Measurements from ENCODE around the gene BASP1. TPM values are rescaled to one million over a fixed set of nuclear protein-coding genes. Genes with fewer than 3 reads are reported as not detected.

Gene BASP1
- total RNA-seq, 3 donors from 2014 or later: 19.9 to 50.1 (median 34.9) TPM

GRCh38 chr5:17186256-17186655 lies 31.2 kb upstream of the BASP1 start:
- no peak overlapping the region for H3K4me3 ChIP-seq
- H3K36me3 ChIP-seq: no peaks in the 10 kb centered on the region
- peak overlapping the region; percentile 55 to 83 for H3K27ac ChIP-seq
- H3K27me3 ChIP-seq: no peaks in the 10 kb centered on the region
- H3K4me1 ChIP-seq: peaks cover 0 to 7% of the 10 kb centered on the region in 2 donors
- H3K9me3 ChIP-seq: no peaks in the 10 kb centered on the region
- TF ChIP-seq, protein P1, sequence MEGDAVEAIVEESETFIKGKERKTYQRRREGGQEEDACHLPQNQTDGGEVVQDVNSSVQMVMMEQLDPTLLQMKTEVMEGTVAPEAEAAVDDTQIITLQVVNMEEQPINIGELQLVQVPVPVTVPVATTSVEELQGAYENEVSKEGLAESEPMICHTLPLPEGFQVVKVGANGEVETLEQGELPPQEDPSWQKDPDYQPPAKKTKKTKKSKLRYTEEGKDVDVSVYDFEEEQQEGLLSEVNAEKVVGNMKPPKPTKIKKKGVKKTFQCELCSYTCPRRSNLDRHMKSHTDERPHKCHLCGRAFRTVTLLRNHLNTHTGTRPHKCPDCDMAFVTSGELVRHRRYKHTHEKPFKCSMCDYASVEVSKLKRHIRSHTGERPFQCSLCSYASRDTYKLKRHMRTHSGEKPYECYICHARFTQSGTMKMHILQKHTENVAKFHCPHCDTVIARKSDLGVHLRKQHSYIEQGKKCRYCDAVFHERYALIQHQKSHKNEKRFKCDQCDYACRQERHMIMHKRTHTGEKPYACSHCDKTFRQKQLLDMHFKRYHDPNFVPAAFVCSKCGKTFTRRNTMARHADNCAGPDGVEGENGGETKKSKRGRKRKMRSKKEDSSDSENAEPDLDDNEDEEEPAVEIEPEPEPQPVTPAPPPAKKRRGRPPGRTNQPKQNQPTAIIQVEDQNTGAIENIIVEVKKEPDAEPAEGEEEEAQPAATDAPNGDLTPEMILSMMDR (IDR thresholded peaks at IDR 0.05): no peak
- TF ChIP-seq POLR2AphosphoS5 (IDR thresholded peaks at IDR 0.05) (no peak), POLR2A (IDR thresholded peaks at IDR 0.05) (no peak)
- DNase-seq (ENCODE audit: low spot score in 2 of 2): no peak
- intact Hi-C loops (cut with DNase I; ENCODE audit: low total_unique reads): loop anchor here (5.0 kb wide), 1 partner anchor 379 kb away; no protein-coding TSS in a partner anchor

DNA sequence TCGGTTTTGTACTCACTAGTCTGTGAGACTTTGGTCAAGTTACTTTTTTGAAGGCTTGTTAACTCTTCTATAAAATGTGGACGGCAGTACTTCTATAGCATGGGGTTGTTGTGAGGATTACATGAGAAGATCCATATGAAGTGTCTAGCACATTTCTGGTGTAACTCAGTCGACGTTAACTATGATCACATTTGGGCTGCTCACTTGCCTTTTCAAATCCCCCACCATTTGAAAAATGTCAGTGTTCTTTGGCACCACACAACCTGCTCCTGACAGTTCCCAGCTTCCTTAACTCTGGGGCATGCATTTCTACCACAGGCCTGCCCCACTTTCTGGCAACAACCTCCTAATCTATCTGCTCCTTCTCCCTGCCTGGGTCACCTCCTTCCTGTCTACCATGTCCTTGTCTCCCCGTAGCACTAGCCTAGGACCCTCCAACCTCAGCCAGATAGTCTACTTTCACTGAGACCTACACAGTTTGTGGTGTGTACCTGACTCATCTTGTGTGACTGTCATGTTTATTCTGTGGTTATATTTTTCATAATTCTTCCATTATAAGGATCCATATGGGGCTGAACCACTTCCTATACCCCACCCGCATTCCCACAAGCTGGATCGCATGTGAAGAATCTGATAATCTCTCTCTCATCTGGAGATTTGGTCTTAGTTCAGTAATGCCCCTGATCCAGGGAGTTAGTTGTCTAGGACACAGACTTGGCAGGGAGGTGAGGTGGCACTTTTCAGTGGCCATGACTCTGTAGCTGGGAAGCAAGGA lies 30.2 kb upstream of the BASP1 start:
- H3K4me1 ChIP-seq: peaks cover 0 to 7% of the 10 kb centered on the region in 2 donors
- TF ChIP-seq POLR2AphosphoS5 (IDR thresholded peaks at IDR 0.05) (no peak), POLR2A (IDR thresholded peaks at IDR 0.05) (no peak)
- TF ChIP-seq, protein P1 (IDR thresholded peaks at IDR 0.05): no peak
- no peaks in the 10 kb centered on the region for H3K36me3 ChIP-seq
- DNase-seq (ENCODE audit: low spot score in 2 of 2): no peak
- H3K27ac ChIP-seq: no peak overlapping the region
- intact Hi-C loops (cut with DNase I; ENCODE audit: low total_unique reads): loop anchor here (5.0 kb wide), 1 partner anchor 380 kb away; no protein-coding TSS in a partner anchor
- no peak overlapping the region for H3K4me3 ChIP-seq
- no peaks in the 10 kb centered on the region for H3K9me3 ChIP-seq
- no peaks in the 10 kb centered on the region for H3K27me3 ChIP-seq

- H3K36me3 ChIP-seq: no peaks in the 10 kb centered on the region
- intact Hi-C loops (cut with DNase I; ENCODE audit: low total_unique reads): loop anchor here (5.0 kb wide), 1 partner anchor 380 kb away; no protein-coding TSS in a partner anchor
Measured at GRCh38 chr5:17187786-17188170, 29.7 kb upstream of the BASP1 start.

DNA sequence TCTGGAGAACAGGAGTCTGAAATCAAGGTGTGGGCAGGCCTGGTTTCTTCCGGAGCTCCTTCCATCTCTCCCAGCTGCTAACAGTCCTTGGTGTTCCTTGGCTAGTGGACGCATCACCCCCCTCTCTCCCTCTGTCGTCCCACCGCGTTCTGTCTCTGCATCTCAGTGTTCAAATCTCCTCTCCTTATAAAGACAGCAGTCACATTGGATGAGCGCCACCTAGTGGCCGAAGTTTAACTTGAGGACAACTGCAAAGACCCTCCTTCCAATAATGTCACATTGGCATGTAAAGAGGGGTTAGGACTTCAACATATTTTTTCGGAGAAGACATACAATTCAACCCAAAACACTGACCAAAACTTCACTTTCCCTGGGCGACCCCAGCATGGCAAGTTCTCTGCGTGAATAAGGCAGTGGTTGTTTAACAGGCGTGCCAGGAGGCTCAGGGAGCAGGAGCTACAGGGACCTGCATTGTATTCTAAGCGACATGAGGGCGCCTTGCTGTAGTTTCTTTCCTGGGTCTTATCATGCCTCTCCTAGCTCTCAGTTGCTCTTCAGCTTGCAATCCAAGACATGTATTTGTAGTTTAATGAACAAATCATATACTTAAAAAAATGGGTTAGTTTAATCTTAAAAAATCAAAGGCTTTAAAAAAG lies 27.9 kb upstream of the BASP1 start:
- intact Hi-C loops (cut with DNase I; ENCODE audit: low total_unique reads): loop anchor here (5.0 kb wide), 1 partner anchor 382 kb away; no protein-coding TSS in a partner anchor
- Histone ChIP-seq H3K4me1 (peaks cover 0 to 7% of the 10 kb centered on the region in 2 donors), H3K27ac (peak overlapping the region in 1 of 2 donors; percentile 19), H3K27me3 (no peaks in the 10 kb centered on the region), H3K36me3 (no peaks in the 10 kb centered on the region), H3K4me3 (no peak overlapping the region), H3K9me3 (no peaks in the 10 kb centered on the region)
- DNase-seq (ENCODE audit: low spot score in 2 of 2): peak; percentile 50 to 77
- TF ChIP-seq, protein P1 (IDR thresholded peaks at IDR 0.05): peak; percentile 60 to 75 (median 66)
- TF ChIP-seq POLR2A (IDR thresholded peaks at IDR 0.05) (no peak), POLR2AphosphoS5 (IDR thresholded peaks at IDR 0.05) (no peak)

More at GRCh38 chr5:17187786-17188170, 29.7 kb upstream of the BASP1 start:
- Histone ChIP-seq H3K27me3 (no peaks in the 10 kb centered on the region), H3K27ac (no peak overlapping the region), H3K9me3 (no peaks in the 10 kb centered on the region), H3K4me1 (peaks cover 0 to 7% of the 10 kb centered on the region in 2 donors), H3K4me3 (no peak overlapping the region)
- TF ChIP-seq POLR2A (IDR thresholded peaks at IDR 0.05): no peak
- TF ChIP-seq POLR2AphosphoS5 (IDR thresholded peaks at IDR 0.05): no peak
- TF ChIP-seq, protein P1 (IDR thresholded peaks at IDR 0.05): no peak
- no peak for DNase-seq (ENCODE audit: low spot score in 2 of 2)
